ENCODE data around the gene VWF. TPM values are rescaled to one million over a fixed set of nuclear protein-coding genes. Genes with fewer than 3 reads are reported as not detected.

VWF gene
- total RNA-seq, 4 donors from 2014 or later, result 163 to 367 (median 253) TPM

DNA sequence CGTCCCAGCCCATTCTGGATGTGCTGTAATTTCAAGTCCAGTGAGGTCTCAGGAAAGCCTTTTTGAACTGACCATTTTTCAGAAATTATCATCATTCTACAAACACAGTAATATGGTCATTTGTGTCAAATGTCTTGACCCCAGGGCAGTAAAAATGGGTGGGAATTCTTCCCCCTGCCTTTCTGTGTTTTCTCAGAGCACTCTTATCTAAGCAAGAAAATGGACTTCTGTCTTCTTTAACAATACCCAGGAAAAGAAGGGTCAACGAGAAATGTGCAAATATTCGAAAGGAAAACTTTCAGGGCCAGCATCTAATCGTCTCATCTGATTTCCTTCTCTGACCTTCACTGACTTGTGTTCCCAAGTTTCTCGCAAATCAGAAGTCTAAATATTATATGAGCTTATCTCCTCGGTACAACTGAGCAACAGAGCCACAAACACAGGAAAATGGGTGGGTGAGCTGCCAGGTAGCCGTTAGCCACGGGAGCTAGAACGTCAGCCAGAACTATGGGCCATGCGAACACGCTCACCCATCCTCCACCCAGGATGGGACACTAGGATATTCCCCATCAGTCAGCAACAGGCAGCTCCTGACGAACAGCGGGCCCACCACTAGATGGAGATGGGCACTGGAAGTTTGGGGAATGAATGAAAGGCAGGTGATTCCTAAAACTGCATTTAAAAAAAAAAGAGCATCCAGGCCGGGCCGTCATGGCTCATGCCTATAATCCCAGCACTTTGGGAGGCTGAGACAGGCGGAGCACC, 57.1 kb downstream of the VWF start:
- Histone ChIP-seq H3K27me3 (no peaks in the 10 kb centered on the region), H3K36me3 (peaks cover 0 to 88% (median 7%) of the 10 kb centered on the region in 4 donors), H3K4me3 (no peak overlapping the region), H3K4me1 (peaks cover 8 to 30% (median 23%) of the 10 kb centered on the region in 4 donors), H3K27ac (replicated peaks in 1 of 4) (no peak overlapping the region), H3K9me3 (no peaks in the 10 kb centered on the region)
- TF ChIP-seq EP300 (IDR thresholded peaks at IDR 0.05) (no peak), POLR2A (IDR thresholded peaks at IDR 0.05; ENCODE audit: low read depth) (no peak), POLR2AphosphoS5 (IDR thresholded peaks at IDR 0.05) (peak; percentile 9 to 44)
- TF ChIP-seq, protein P1, sequence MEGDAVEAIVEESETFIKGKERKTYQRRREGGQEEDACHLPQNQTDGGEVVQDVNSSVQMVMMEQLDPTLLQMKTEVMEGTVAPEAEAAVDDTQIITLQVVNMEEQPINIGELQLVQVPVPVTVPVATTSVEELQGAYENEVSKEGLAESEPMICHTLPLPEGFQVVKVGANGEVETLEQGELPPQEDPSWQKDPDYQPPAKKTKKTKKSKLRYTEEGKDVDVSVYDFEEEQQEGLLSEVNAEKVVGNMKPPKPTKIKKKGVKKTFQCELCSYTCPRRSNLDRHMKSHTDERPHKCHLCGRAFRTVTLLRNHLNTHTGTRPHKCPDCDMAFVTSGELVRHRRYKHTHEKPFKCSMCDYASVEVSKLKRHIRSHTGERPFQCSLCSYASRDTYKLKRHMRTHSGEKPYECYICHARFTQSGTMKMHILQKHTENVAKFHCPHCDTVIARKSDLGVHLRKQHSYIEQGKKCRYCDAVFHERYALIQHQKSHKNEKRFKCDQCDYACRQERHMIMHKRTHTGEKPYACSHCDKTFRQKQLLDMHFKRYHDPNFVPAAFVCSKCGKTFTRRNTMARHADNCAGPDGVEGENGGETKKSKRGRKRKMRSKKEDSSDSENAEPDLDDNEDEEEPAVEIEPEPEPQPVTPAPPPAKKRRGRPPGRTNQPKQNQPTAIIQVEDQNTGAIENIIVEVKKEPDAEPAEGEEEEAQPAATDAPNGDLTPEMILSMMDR (IDR thresholded peaks at IDR 0.05), result peak; percentile 41 to 55 (median 43)
- intact Hi-C loops (cut with DNase I), result loop anchor here (1.0 to 2.0 kb wide), 2 partner anchors 117 to 218 kb away; no protein-coding TSS in a partner anchor
- DNase-seq (ENCODE audit: extremely low spot score), result no peak
- 65% methylated on average over 16 of the region's 16 CpGs for WGBS

DNA sequence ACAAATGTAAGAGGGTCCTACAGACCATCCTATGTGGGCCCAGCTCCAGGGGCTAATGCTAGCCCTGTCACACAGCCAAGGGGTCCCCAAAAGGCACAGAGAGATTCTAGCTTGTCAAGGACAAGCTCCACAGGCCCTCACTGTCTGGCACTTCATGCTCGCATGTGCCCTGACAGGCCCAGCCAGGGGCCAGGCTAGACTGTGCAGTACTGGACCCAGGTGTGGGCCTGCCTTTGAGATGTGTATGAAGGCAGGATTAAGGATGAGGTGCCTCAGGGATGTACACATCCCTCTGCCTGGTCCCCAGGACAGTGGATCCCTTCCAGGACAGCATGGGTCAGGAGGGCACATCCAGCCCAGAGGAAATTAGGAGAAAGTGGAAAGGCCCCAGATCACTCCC, 57.8 kb downstream of the VWF start:
- intact Hi-C loops (cut with DNase I), result loop anchor here (1.0 to 2.0 kb wide), 2 partner anchors 118 to 219 kb away; no protein-coding TSS in a partner anchor
- H3K4me3 ChIP-seq, result no peak overlapping the region
- TF ChIP-seq POLR2A (IDR thresholded peaks at IDR 0.05; ENCODE audit: low read depth) (no peak), EP300 (IDR thresholded peaks at IDR 0.05) (no peak), POLR2AphosphoS5 (IDR thresholded peaks at IDR 0.05) (no peak)
- TF ChIP-seq, protein P1 (IDR thresholded peaks at IDR 0.05), result no peak
- H3K36me3 ChIP-seq, result peaks cover 0 to 87% (median 7%) of the 10 kb centered on the region in 4 donors
- no peaks in the 10 kb centered on the region for H3K27me3 ChIP-seq
- H3K9me3 ChIP-seq, result no peaks in the 10 kb centered on the region
- H3K4me1 ChIP-seq, result peaks cover 8 to 26% (median 22%) of the 10 kb centered on the region in 4 donors
- no CpG with 5 or more reads among the region's 1 CpG for WGBS
- DNase-seq (ENCODE audit: extremely low spot score), result no peak
- H3K27ac ChIP-seq (replicated peaks in 1 of 4), result no peak overlapping the region

GRCh38 chr12:6065863-6066199, 58.6 kb downstream of the VWF start:
- 94% methylated on average over 2 of the region's 5 CpGs for WGBS
- DNase-seq (ENCODE audit: extremely low spot score), result no peak
- H3K36me3 ChIP-seq, result peaks cover 0 to 87% (median 7%) of the 10 kb centered on the region in 4 donors
- H3K9me3 ChIP-seq, result no peaks in the 10 kb centered on the region
- TF ChIP-seq, protein P1 (IDR thresholded peaks at IDR 0.05), result no peak
- TF ChIP-seq EP300 (IDR thresholded peaks at IDR 0.05) (no peak), POLR2A (IDR thresholded peaks at IDR 0.05; ENCODE audit: low read depth) (no peak), POLR2AphosphoS5 (IDR thresholded peaks at IDR 0.05) (no peak)
- H3K27me3 ChIP-seq, result no peaks in the 10 kb centered on the region
- no peak overlapping the region for H3K4me3 ChIP-seq
- H3K27ac ChIP-seq (replicated peaks in 1 of 4), result no peak overlapping the region
- intact Hi-C loops (cut with DNase I), result loop anchor here (2.0 kb wide), 1 partner anchor 119 kb away; no protein-coding TSS in a partner anchor
- peaks cover 8 to 26% (median 21%) of the 10 kb centered on the region in 4 donors for H3K4me1 ChIP-seq

- Histone ChIP-seq H3K36me3 (peaks cover 0 to 87% (median 7%) of the 10 kb centered on the region in 4 donors), H3K27ac (replicated peaks in 1 of 4) (no peak overlapping the region), H3K4me1 (peaks cover 5 to 24% (median 21%) of the 10 kb centered on the region in 4 donors), H3K27me3 (no peaks in the 10 kb centered on the region), H3K4me3 (no peak overlapping the region), H3K9me3 (no peaks in the 10 kb centered on the region)
- TF ChIP-seq EP300 (IDR thresholded peaks at IDR 0.05), result no peak
- TF ChIP-seq, protein P1 (IDR thresholded peaks at IDR 0.05), result no peak
- TF ChIP-seq POLR2AphosphoS5 (IDR thresholded peaks at IDR 0.05), result no peak
- WGBS, result 92% methylated on average over 7 of the region's 8 CpGs
- intact Hi-C loops (cut with DNase I), result no loop called here
- DNase-seq (ENCODE audit: extremely low spot score), result no peak
Measured at GRCh38 chr12:6065131-6065862, 59.2 kb downstream of the VWF start.
